Glutamatergic neuron (in vitro differentiated cells): ENCODE results near the gene CAMSAP3. TPM values are rescaled to one million over a fixed set of nuclear protein-coding genes. Genes with fewer than 3 reads are reported as not detected.

ENCODE experiments used
- DNase-seq: peaks from one replicate; pipeline ENCODE4 v3.0.0; 2022
- H3K27ac Mint-ChIP-seq: one replicate; pipeline ENCODE4 v1.8.0; 2020; ENCODE audit warnings: mild to moderate bottlenecking, mixed read lengths, inconsistent platforms; ENCODE audit not compliant: unreplicated experiment
- H3K27me3 Mint-ChIP-seq: one replicate; pipeline ENCODE4 v1.8.0; 2020; ENCODE audit warnings: mild to moderate bottlenecking, moderate library complexity, mixed read lengths, inconsistent platforms; ENCODE audit not compliant: unreplicated experiment
- H3K36me3 Mint-ChIP-seq: one replicate; pipeline ENCODE4 v1.8.0; 2020; ENCODE audit warnings: mild to moderate bottlenecking, mixed read lengths, inconsistent platforms; ENCODE audit not compliant: unreplicated experiment
- H3K4me1 Mint-ChIP-seq: one replicate; pipeline ENCODE4 v1.8.0; 2020; ENCODE audit warnings: mild to moderate bottlenecking, low read depth, mixed read lengths, inconsistent platforms; ENCODE audit not compliant: unreplicated experiment
- H3K4me3 Mint-ChIP-seq: one replicate; pipeline ENCODE4 v1.8.0; 2020; ENCODE audit warnings: mild to moderate bottlenecking, mixed read lengths, inconsistent platforms; ENCODE audit not compliant: unreplicated experiment
- H3K9me3 Mint-ChIP-seq: one replicate; pipeline ENCODE4 v1.8.0; 2020; ENCODE audit warnings: mild to moderate bottlenecking, moderate library complexity, mixed read lengths, inconsistent platforms; ENCODE audit not compliant: unreplicated experiment
- CTCF ChIP-seq: fragments of 200-600 bp; sonication (generic); IDR thresholded peaks from one replicate; pipeline ENCODE4 v1.5.0; 2021; ENCODE audit not compliant: partially characterized antibody, unreplicated experiment
- total RNA-seq: library from RNA; stranded (reverse); fragmentation: NEBNext Ultra II Directional; extraction: Animal tissue kit (Norgen Biotek cat#: 25700); gene quantifications from one replicate; pipeline ENCODE4 v1.2.1, GENCODE V29; 2021; ENCODE audit not compliant: unreplicated experiment

Gene CAMSAP3
- total RNA-seq, 1 donor from 2014 or later: 47.6 TPM

DNA sequence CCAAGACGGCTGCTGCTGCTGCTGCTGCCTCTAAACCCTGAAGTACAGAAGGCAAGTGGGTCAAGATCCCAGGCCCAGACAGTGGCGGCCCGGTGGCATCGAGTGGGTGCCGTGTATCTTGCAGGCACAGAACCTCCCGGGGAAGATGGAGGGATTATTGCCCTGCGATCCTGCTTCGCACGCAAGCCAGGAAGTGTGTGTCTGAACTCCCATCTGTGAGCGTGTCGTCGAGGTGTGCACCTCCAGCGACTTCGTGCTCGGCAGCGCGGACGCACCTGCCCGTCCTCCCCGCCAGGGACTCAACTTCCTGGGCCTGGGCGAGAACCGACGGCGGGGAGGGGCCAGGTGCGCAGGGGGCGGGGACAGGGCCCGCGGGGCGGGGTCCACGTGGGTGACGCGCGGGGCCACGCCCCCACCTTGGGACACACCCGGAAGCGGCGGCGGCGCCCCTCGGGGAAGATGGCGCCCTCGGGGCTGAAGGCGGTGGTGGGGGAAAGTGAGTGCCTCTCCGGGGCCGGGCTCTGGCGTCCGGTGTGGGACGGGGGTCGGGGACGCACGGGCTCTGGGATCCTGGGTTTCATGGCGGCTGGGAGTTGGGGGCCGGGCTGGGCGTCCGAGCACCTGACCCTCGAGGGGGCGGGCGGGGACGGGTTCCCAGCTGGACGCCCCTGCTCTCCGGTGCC, 41.2 kb downstream of the CAMSAP3 start, which contains the start of gene STXBP2:
Gene STXBP2, plus strand, starts transcription at position 420 of the 683 bp plus-strand sequence. Its CDS starts 40 bp downstream, at position 460.
- peak; percentile 56 for DNase-seq
- no peak for TF ChIP-seq CTCF
- peak within 1 kb of the TSS; percentile 49 for H3K4me3 Mint-ChIP-seq
- H3K9me3 Mint-ChIP-seq: peaks cover 15% of the 10 kb centered on the region
- H3K4me1 Mint-ChIP-seq: peaks cover 15% of the 10 kb centered on the region
- H3K27ac Mint-ChIP-seq: no peak within 1 kb of the TSS
- no peaks in the 10 kb centered on the region for H3K36me3 Mint-ChIP-seq
- H3K27me3 Mint-ChIP-seq: peaks cover 19% of the 10 kb centered on the region

DNA sequence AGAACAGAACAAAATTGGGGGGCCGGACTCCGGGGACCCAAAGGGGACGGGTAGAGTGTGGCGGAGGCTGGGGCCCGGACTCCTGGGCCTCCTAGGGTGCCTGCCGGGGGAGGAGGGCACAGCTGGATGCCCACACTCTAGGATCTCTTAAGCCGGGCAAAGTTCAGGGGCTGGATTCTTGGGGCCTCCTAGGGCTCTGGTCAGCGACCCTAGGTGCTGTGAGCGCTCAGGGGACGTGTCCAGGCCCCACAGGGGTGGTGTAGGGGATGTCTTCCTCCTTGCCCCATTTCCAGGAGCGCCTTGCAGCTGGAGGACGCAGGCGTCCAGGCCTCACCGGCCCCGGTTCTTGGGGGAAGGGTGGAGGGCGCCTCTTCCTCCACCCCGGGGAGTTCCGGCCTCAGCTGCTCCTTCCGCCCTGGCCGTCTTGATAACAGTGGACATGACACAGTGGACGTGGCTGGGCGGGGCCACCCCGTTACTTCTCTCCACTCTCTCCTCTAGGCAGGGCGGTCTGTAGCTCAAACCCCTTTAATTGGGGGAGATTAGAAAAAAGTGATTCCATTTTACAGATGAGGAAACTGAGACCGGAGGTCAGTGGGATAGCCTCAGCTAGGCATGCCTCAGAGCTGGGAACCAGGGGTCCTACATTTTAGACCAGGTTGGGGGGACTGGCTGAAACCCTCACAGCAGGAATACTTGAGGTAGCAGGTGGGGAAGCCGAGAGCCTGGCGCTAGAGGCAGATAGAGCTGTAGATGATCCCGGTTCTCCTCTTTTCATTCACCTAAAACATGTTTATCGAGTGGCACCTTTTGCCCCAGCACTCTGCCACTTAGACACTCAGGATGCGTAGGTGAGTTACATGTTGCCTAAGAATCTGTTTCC, 42.0 kb downstream of the CAMSAP3 start:
- Mint-ChIP-seq H3K27me3 (peaks cover 19% of the 10 kb centered on the region), H3K27ac (no peak overlapping the region), H3K36me3 (no peaks in the 10 kb centered on the region), H3K9me3 (peaks cover 15% of the 10 kb centered on the region), H3K4me3 (no peak overlapping the region), H3K4me1 (peaks cover 15% of the 10 kb centered on the region)
- TF ChIP-seq CTCF: no peak
- no peak for DNase-seq

DNA sequence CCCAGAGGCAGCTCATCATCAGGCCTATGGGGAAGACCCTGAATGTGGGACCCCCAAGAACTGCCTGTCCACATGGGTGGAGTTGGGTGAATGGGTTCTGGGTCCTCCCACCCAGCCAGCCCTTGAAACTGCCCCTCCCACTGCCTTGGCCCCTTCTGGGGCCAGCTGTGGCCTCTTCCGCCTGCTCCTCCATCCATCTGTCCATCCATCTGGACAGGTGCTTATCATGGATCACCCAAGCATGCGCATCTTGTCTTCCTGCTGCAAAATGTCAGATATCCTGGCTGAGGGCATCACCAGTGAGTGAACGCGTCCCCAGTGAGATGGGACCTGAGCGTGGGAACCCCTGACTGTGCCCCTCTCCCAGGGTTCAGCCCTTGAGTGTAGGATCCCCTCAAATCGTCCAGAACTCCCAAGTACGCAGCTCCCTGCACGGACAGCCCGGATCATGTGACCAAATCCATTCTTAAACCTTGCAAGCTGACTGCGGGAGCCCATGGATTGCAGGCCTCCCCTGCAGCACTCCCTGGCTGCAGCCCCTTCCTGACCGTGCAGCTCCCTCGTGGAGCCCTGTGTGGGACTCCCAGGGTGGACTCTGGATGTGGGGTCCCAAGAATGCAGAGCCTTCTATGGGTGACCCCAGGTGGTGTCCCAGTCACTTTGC, 43.3 kb downstream of the CAMSAP3 start:
- H3K4me3 Mint-ChIP-seq: peak overlapping the region; percentile 74
- peak overlapping the region; percentile 95 for H3K27ac Mint-ChIP-seq
- DNase-seq: no peak
- peaks cover 15% of the 10 kb centered on the region for H3K9me3 Mint-ChIP-seq
- H3K4me1 Mint-ChIP-seq: peaks cover 15% of the 10 kb centered on the region
- H3K36me3 Mint-ChIP-seq: no peaks in the 10 kb centered on the region
- H3K27me3 Mint-ChIP-seq: peaks cover 18% of the 10 kb centered on the region
- no peak for TF ChIP-seq CTCF

- peaks cover 12% of the 10 kb centered on the region for H3K9me3 Mint-ChIP-seq
- H3K4me3 Mint-ChIP-seq: peak overlapping the region; percentile 40
- H3K36me3 Mint-ChIP-seq: no peaks in the 10 kb centered on the region
- peaks cover 14% of the 10 kb centered on the region for H3K27me3 Mint-ChIP-seq
- TF ChIP-seq CTCF: no peak
- no peak for DNase-seq
- peaks cover 15% of the 10 kb centered on the region for H3K4me1 Mint-ChIP-seq
- peak overlapping the region; percentile 26 for H3K27ac Mint-ChIP-seq
Observed at GRCh38 chr19:7639863-7640348, 44.2 kb downstream of the CAMSAP3 start.
